PC-3 (cell line): ENCODE results near the gene PPP6R1.

Experiments
- CTCF ChIP-seq: fragments of 300-600 bp; sonication (generic); conservative IDR thresholded peaks from 2 replicates; pipeline ENCODE4 v1.5.1; 2017; ENCODE audit warnings: antibody characterized with exemption, low read depth, mild to moderate bottlenecking, low read length
- EZH2 ChIP-seq: fragments of 300-600 bp; sonication (generic); IDR thresholded peaks from one replicate; pipeline ENCODE4 v1.6.1; 2017; ENCODE audit warnings: antibody characterized with exemption, mild to moderate bottlenecking, low read length; ENCODE audit not compliant: unreplicated experiment

DNA sequence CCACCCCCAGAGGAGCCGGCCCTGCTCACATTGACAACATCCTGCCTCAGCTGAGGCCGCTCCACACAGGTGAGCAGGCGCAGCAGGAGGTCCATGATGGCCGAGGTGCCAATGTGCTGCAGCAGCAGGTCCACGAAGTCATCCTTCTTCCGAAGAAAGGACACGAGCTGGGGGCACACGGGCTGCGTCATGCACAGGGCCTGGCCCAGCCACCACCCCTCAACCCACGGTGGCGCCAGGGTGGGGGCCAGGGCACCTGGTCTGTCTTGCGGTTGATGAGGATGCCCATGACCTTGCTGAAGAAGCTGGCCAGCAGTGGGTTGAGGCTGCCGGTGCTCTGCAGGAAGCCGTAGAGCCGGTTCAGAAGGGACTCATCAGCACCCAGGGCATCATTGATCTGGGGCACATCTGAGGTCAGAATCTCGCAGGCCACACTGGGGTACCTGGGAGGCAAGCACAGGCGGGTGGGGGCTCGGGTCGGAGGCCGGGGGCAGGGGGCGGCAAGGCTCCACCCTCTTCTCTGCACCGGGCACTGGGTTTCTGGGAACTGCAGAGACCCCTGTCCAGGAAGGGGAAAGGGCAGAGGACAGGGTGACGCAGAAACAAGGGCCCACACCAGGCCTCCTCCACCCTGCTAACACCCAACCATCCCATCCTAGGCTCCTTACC, 13.4 kb downstream of the PPP6R1 start:
- TF ChIP-seq CTCF, result no peak
- no peak for TF ChIP-seq EZH2
